Measurements from ENCODE around the gene CST9L. TPM values are rescaled to one million over a fixed set of nuclear protein-coding genes. Genes with fewer than 3 reads are reported as not detected.

CST9L gene
- total and polyA plus RNA-seq, 4 donors = not detected

DNA sequence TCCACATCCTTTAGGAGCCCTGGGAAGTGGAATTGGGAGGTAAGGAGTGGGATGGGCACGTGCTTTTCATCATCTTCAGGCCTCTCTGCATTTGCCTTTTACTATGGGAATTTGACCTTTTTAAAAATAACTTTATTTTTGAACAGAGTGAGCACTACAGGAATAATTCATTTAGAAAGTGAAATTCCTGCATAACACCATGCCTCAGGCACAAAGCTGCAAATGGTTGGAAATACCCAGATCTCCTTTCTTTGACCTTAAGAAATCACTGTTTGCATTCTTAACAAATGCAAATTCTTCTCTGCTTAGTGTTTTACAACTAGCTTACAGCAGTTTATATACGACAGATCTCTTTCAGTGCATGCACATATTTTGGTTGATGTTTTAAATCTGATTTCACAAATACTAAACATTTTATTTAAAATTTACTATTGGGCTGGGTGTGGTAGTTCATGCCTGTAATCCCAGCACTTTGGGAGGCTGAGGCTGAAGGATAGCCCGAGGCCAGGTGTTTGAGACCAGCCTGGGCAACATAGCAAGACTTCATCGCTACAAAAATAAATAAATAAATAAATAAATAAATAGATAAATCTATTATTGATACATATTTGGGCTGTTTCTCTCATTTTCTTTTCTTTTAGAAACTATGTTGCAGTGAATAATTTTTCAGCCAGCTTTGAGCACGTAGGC lies 52.9 kb downstream of the CST9L start:
- ATAC-seq (ENCODE audit: insufficient read depth, low FRiP score) = no peak
- Histone ChIP-seq H3K9me3 (ENCODE audit: control insufficient read depth in 4 of 4, insufficient read depth in 3 of 4, low read length in 3 of 4) (no peaks in the 10 kb centered on the region), H3K4me1 (ENCODE audit: control insufficient read depth in 5 of 5, insufficient read depth in 5 of 5, low read length in 5 of 5) (no peaks in the 10 kb centered on the region), H3K27me3 (ENCODE audit: control insufficient read depth in 3 of 3, insufficient read depth in 3 of 3, low read length in 2 of 3) (no peaks in the 10 kb centered on the region), H3K9ac (ENCODE audit: insufficient read depth in 1 of 2, low read length in 2 of 2) (no peak overlapping the region), H3K27ac (ENCODE audit: low read depth in 1 of 2, low read length in 1 of 2) (no peak overlapping the region), H3K36me3 (ENCODE audit: control insufficient read depth in 4 of 4, insufficient read depth in 4 of 4, low read length in 4 of 4) (no peaks in the 10 kb centered on the region), H3K4me3 (no peak overlapping the region)
- TF ChIP-seq CTCF (IDR thresholded peaks at IDR 0.05; ENCODE audit: control extremely low read depth, extremely low read depth) = no peak
- 81 to 84% methylated on average over 5 of the region's 5 CpGs for WGBS, 2 donors
- DNase-seq = no peak

DNA sequence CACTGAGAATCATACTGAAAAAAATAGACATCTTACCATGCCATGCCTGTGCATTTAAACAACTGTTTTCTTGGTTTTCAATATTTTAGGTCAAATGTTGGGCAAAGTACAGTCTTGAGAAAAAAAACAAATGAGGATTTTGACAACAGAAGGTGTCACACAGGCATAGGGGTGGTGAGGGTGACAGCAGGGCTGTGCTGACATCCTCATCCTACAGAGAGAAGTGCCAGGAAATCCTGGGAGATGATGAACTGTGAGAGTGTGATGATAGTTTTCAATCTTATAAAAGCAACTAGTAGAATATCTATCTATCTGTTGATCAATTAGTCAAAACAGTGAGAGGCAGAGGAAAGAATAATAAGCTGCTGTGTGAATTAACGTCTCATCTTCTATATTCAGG lies 53.4 kb downstream of the CST9L start:
- H3K4me3 ChIP-seq = no peak overlapping the region
- no peak overlapping the region for H3K9ac ChIP-seq (ENCODE audit: insufficient read depth in 1 of 2, low read length in 2 of 2)
- H3K36me3 ChIP-seq (ENCODE audit: control insufficient read depth in 4 of 4, insufficient read depth in 4 of 4, low read length in 4 of 4) = no peaks in the 10 kb centered on the region
- no peaks in the 10 kb centered on the region for H3K27me3 ChIP-seq (ENCODE audit: control insufficient read depth in 3 of 3, insufficient read depth in 3 of 3, low read length in 2 of 3)
- H3K27ac ChIP-seq (ENCODE audit: low read depth in 1 of 2, low read length in 1 of 2) = no peak overlapping the region
- 61 to 76% methylated on average over 1 of the region's 1 CpG for WGBS, 2 donors
- no peak for DNase-seq
- no peaks in the 10 kb centered on the region for H3K9me3 ChIP-seq (ENCODE audit: control insufficient read depth in 4 of 4, insufficient read depth in 3 of 4, low read length in 3 of 4)
- no peaks in the 10 kb centered on the region for H3K4me1 ChIP-seq (ENCODE audit: control insufficient read depth in 5 of 5, insufficient read depth in 5 of 5, low read length in 5 of 5)
- no peak for ATAC-seq (ENCODE audit: insufficient read depth, low FRiP score)
- no peak for TF ChIP-seq CTCF (IDR thresholded peaks at IDR 0.05; ENCODE audit: control extremely low read depth, extremely low read depth)

Other genes starting within 250 kb of the CST9L start
- gene NXT1, start 217.7 kb downstream of the CST9L start, total RNA-seq = 10 to 100 TPM; 19.1 TPM
- gene NXT1, start 217.7 kb downstream of the CST9L start, polyA plus RNA-seq = 10 to 100 TPM; 22.8 to 35.9 TPM
- gene GZF1, start 206.3 kb downstream of the CST9L start, total RNA-seq = 10 to 100 TPM; 16.6 to 17.8 TPM
- gene GZF1, start 206.3 kb downstream of the CST9L start, polyA plus RNA-seq = 10 to 100 TPM in 1 of 2 donors, 1 to 10 TPM in 1; 5.3 to 12.6 TPM
- gene NAPB, start 147.0 kb downstream of the CST9L start, total RNA-seq = 10 to 100 TPM in 1 of 2 donors, 1 to 10 TPM in 1; 8.6 to 45.7 TPM
- gene NAPB, start 147.0 kb downstream of the CST9L start, polyA plus RNA-seq = 1 to 10 TPM; 4.4 to 5.1 TPM
- gene CSTL1, start 128.8 kb downstream of the CST9L start, total RNA-seq = not detected
- not detected for gene CSTL1, start 128.8 kb downstream of the CST9L start, polyA plus RNA-seq
- not detected for gene CST11, start 115.6 kb downstream of the CST9L start, total RNA-seq
- not detected for gene CST11, start 115.6 kb downstream of the CST9L start, polyA plus RNA-seq
- not detected for gene CST8, start 77.4 kb downstream of the CST9L start, total RNA-seq
- gene CST8, start 77.4 kb downstream of the CST9L start, polyA plus RNA-seq = not detected
- gene CST9, start 37.4 kb upstream of the CST9L start, total RNA-seq = not detected
- not detected for gene CST9, start 37.4 kb upstream of the CST9L start, polyA plus RNA-seq
- gene CST3, start 69.5 kb upstream of the CST9L start, total RNA-seq = 100 to 1,000 TPM; 238 to 726 TPM
- gene CST3, start 69.5 kb upstream of the CST9L start, polyA plus RNA-seq = 100 to 1,000 TPM; 557 to 780 TPM
- gene CST4, start 120.6 kb upstream of the CST9L start, total RNA-seq = not detected
- gene CST4, start 120.6 kb upstream of the CST9L start, polyA plus RNA-seq = not detected
- not detected for gene CST1, start 182.5 kb upstream of the CST9L start, total RNA-seq
- gene CST1, start 182.5 kb upstream of the CST9L start, polyA plus RNA-seq = not detected